Cardiac muscle cell (in vitro differentiated cells and primary cell): ENCODE data around the gene COPB1. TPM values are rescaled to one million over a fixed set of nuclear protein-coding genes. Genes with fewer than 3 reads are reported as not detected.

Source experiments
- DNase-seq, 2 donors: peaks; one replicate each; pipeline versions ENCODE4 v3.0.0 to v3.0.0-alpha.2; 2010 to 2017; ENCODE audit warnings: low read depth in 1 of 2, low spot score in 1 of 2
- H3K27ac ChIP-seq: fragments of 200-600 bp; sonication (generic); 2 replicates; pipeline ENCODE4 v1.5.1; 2016
- H3K27me3 ChIP-seq: fragments of 200-600 bp; sonication (generic); 2 replicates; pipeline ENCODE4 v1.6.0; 2016; ENCODE audit warnings: control low read depth
- H3K36me3 ChIP-seq: fragments of 200-600 bp; sonication (generic); 2 replicates; pipeline ENCODE4 v1.5.1; 2016; ENCODE audit warnings: control low read depth
- H3K4me1 ChIP-seq: fragments of 200-600 bp; sonication (generic); 2 replicates; pipeline ENCODE4 v1.8.1; 2017; ENCODE audit warnings: low read depth, mild to moderate bottlenecking, mixed run types
- H3K4me3 ChIP-seq: fragments of 200-600 bp; sonication (generic); 2 replicates; pipeline ENCODE4 v1.5.1; 2016; ENCODE audit warnings: mild to moderate bottlenecking
- H3K9me3 ChIP-seq: fragments of 200-600 bp; sonication (generic); 2 replicates; pipeline ENCODE4 v1.5.1; 2017; ENCODE audit warnings: low read depth, mild to moderate bottlenecking, control low read depth
- CTCF ChIP-seq: IDR thresholded peaks from 2 replicates; pipeline ENCODE4 v1.5.1; 2012; ENCODE audit warnings: low read depth, mild to moderate bottlenecking, low read length
- polyA plus RNA-seq: library from polyadenylated mRNA; unstranded; fragments of >200 nt; fragmentation: Nextera tagmentation; extraction: Ambion mirVana; gene quantifications from 2 replicates; pipeline ENCODE4 v1.2.1, GENCODE V29; 2016
- total RNA-seq: library from RNA; depleted of rRNA; stranded (reverse); fragments of >200 nt; gene quantifications from 2 replicates; pipeline ENCODE4 v1.2.3, GENCODE V29; 2016

COPB1 gene
- total and polyA plus RNA-seq, 2 experiments from 2014 or later, result 79.2 to 81.7 TPM

DNA sequence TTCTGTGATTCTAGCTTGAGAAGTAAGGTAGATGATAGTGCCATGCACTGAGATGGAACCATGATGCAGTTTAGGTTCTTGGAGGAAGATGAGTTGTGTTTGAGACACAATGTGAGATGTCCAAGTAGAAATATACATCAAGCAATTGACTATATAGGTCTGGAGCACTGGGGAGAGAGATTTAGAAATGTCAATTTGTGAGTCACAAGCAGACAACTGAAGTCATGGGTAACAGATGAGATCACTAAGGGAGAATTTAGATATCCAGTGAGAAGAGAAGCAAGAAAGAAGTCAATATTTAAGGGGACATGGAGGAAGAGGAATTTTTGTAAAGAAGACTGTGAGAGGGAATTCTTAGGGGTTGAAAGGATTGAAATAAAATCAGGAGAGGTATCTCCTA, 75.5 kb downstream of the COPB1 start:
- H3K4me1 ChIP-seq, result no peaks in the 10 kb centered on the region
- H3K4me3 ChIP-seq, result no peak overlapping the region
- no peak overlapping the region for H3K27ac ChIP-seq
- DNase-seq, result peak in 1 of 2 donors; percentile 41
- no peaks in the 10 kb centered on the region for H3K27me3 ChIP-seq
- no peak for TF ChIP-seq CTCF
- no peaks in the 10 kb centered on the region for H3K9me3 ChIP-seq
- no peaks in the 10 kb centered on the region for H3K36me3 ChIP-seq

DNA sequence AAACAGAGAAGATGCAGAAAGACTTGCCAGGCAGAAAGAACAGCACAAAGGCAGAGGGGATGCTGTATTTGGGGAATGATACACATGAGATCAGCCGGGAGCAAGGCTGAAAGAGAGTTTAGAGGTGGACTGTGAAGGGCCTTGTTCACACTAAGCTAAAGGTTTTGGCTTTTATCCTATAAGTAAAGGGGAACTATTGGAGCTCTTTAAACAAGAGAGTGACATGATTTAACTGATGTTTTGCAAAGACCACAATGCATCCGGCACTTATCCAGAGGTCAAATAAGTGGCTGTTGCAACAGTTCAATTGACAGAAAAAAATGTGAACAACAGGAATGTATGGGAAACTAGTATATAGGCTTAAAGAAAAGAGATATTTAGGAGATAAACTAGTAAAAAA, 76.0 kb downstream of the COPB1 start:
- H3K4me1 ChIP-seq, result no peaks in the 10 kb centered on the region
- H3K27me3 ChIP-seq, result no peaks in the 10 kb centered on the region
- no peaks in the 10 kb centered on the region for H3K36me3 ChIP-seq
- H3K4me3 ChIP-seq, result no peak overlapping the region
- TF ChIP-seq CTCF, result no peak
- no peaks in the 10 kb centered on the region for H3K9me3 ChIP-seq
- no peak overlapping the region for H3K27ac ChIP-seq
- DNase-seq, result peak in 1 of 2 donors; percentile 71

DNA sequence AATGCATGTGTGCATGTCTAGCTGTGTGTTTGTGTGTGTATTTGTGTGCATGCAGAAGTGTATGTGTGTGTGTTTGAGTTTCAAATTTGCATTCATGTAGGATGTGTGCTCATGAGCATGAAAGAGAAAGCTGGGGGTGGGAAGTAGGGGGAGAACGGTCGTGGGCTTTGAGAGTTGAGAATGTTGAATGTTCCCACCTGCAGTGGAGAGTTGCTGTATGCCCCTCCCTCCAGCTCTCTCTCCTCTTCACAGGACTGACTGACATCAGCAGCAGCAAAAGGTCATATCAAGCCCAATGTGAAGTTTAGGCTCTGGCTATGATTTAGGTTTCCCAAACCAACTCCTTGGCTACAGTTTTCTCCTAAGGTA, 76.8 kb downstream of the COPB1 start:
- no peaks in the 10 kb centered on the region for H3K36me3 ChIP-seq
- no peak overlapping the region for H3K27ac ChIP-seq
- H3K9me3 ChIP-seq, result no peaks in the 10 kb centered on the region
- H3K27me3 ChIP-seq, result no peaks in the 10 kb centered on the region
- DNase-seq, result no peak
- no peak for TF ChIP-seq CTCF
- no peaks in the 10 kb centered on the region for H3K4me1 ChIP-seq
- no peak overlapping the region for H3K4me3 ChIP-seq

DNA sequence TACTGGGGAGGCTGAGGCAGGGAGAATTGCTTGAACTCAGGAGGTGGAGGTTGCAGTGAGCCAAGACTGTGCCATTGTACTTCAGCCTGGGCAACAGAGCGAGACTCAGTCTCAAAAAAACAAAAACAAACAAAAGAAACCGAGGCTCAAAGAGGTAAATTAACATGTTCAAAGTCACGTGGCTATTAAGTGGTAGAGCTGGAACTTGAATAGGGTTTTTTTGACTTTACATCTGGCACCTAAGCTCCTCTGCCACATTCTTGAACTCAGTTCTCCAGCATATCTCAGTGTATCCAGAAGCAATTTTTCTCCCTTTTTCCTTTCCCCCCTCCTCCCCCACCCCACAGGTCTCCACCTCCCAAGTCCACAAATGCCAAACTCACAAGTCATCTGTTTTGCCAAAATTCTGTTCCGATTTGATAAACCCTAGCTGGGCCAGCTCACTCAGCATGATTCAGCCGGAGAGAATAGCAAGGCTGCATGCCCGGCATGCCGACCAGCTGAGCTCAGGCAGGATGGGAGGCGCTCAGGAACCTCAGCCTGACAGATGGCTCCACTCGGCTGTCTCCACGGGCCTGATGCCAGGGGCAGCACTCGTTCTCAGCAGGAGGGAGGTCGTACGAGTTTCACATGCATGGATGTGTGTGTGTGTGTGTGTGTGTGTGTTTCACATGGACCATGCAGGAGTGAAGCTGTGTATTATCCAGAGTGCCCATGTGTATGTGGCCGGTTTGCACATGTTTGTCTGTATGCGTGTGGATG, 77.4 kb downstream of the COPB1 start:
- H3K9me3 ChIP-seq, result no peaks in the 10 kb centered on the region
- no peaks in the 10 kb centered on the region for H3K27me3 ChIP-seq
- TF ChIP-seq CTCF, result no peak
- no peaks in the 10 kb centered on the region for H3K36me3 ChIP-seq
- no peaks in the 10 kb centered on the region for H3K4me1 ChIP-seq
- DNase-seq, result peak; percentile 80 to 100
- no peak overlapping the region for H3K27ac ChIP-seq
- no peak overlapping the region for H3K4me3 ChIP-seq

GRCh38 chr11:14420223-14420622, 79.4 kb downstream of the COPB1 start:
- no peak overlapping the region for H3K4me3 ChIP-seq
- H3K27me3 ChIP-seq, result no peaks in the 10 kb centered on the region

More at GRCh38 chr11:14420223-14420622, 79.4 kb downstream of the COPB1 start:
- H3K27ac ChIP-seq, result no peak overlapping the region
- no peaks in the 10 kb centered on the region for H3K36me3 ChIP-seq
- H3K9me3 ChIP-seq, result no peaks in the 10 kb centered on the region
- DNase-seq, result no peak
- no peaks in the 10 kb centered on the region for H3K4me1 ChIP-seq
- TF ChIP-seq CTCF, result no peak
